Testis (tissue), 3 donors: Measurements from ENCODE around the gene LAMA3. TPM values are rescaled to one million over a fixed set of nuclear protein-coding genes. Genes with fewer than 3 reads are reported as not detected.

Source experiments
- DNase-seq: peaks from one replicate; pipeline ENCODE4 v3.0.0-alpha.2; 2019
- H3K27ac ChIP-seq, 2 donors: fragments of 200-600 bp; sonication (generic); one replicate each; pipeline ENCODE4 v1.5.1; 2019
- H3K27me3 ChIP-seq: fragments of 200-600 bp; sonication (generic); one replicate; pipeline ENCODE4 v1.5.1; 2019
- H3K36me3 ChIP-seq: fragments of 200-600 bp; sonication (generic); one replicate; pipeline ENCODE4 v1.5.1; 2017; ENCODE audit warnings: low read depth; ENCODE audit errors: missing control alignments
- H3K4me1 ChIP-seq: fragments of 200-600 bp; sonication (generic); one replicate; pipeline ENCODE4 v1.5.1; 2019
- H3K4me3 ChIP-seq, 2 donors: fragments of 200-600 bp; sonication (generic); one replicate each; pipeline ENCODE4 v1.5.1; 2017 to 2019
- H3K9me3 ChIP-seq: fragments of 200-600 bp; sonication (generic); one replicate; pipeline ENCODE4 v1.5.1; 2017
- CTCF ChIP-seq, 3 experiments: fragments of 450-650 bp in 2 of 3; fragments of 200-600 bp in 1 of 3; sonication (generic) in 1 of 3; IDR thresholded peaks; one replicate each; pipeline ENCODE4 v1.5.1; 2016 to 2019; ENCODE audit warnings: antibody characterized with exemption in 3 of 3, mild to moderate bottlenecking in 2 of 3, moderate library complexity in 1 of 3
- POLR2A ChIP-seq: fragments of 450-650 bp; IDR thresholded peaks from one replicate; pipeline ENCODE4 v1.6.1; 2017; ENCODE audit warnings: antibody characterized with exemption, mild to moderate bottlenecking, moderate library complexity
- WGBS, 2 donors: methylation state at CpG; one replicate each; pipeline ENCODE4 v1.1.5; 2018; 5-methylcytosine and 5-hydroxymethylcytosine counted together
- intact Hi-C: fragments of 100-400 bp; cut with DNase I; formaldehyde crosslinking; loops from one replicate; pipeline ENCODE4 v1.15.1; 2023; ENCODE audit warnings: low total_unique reads
- polyA plus RNA-seq: library from polyadenylated mRNA; stranded (reverse); fragments of 350-450 nt; fragmentation: Illumina TruSeq; extraction: RNeasy Lipid Tissue Mini Kit (QIAGEN cat#74804); gene quantifications from one replicate; pipeline ENCODE4 v1.2.3, GENCODE V29; 2014; ENCODE audit warnings: low read depth, low replicate concordance; ENCODE audit not compliant: insufficient read depth
- total RNA-seq, 2 donors: library from RNA; depleted of rRNA; stranded (reverse); fragments of >200 nt; gene quantifications; one replicate each; pipeline ENCODE4 v1.2.3, GENCODE V29; 2016

The LAMA3 gene
- total and polyA plus RNA-seq, 3 donors from 2014 or later: 11.9 to 22.1 (median 14.1) TPM

- Histone ChIP-seq H3K4me1 (peaks cover 44% of the 10 kb centered on the region), H3K27ac (peak overlapping the region; percentile 85 to 93), H3K9me3 (no peaks in the 10 kb centered on the region), H3K36me3 (no peaks in the 10 kb centered on the region), H3K4me3 (no peak overlapping the region), H3K27me3 (no peaks in the 10 kb centered on the region)
- 60 to 78% methylated on average over 13 of the region's 13 CpGs for WGBS, 2 donors
- TF ChIP-seq CTCF (IDR thresholded peaks at IDR 0.05): no peak
- no peak for TF ChIP-seq POLR2A
- peak; percentile 39 for DNase-seq
- intact Hi-C loops: loop anchor here (10.0 kb wide), 1 partner anchor 50 kb away; no protein-coding TSS in a partner anchor
Observed at GRCh38 chr18:23884681-23885375, 195.6 kb downstream of the LAMA3 start.

- intact Hi-C loops: loop anchor here (10.0 kb wide), 1 partner anchor 51 kb away; no protein-coding TSS in a partner anchor
- Histone ChIP-seq H3K4me1 (peaks cover 44% of the 10 kb centered on the region), H3K27me3 (no peaks in the 10 kb centered on the region), H3K9me3 (no peaks in the 10 kb centered on the region), H3K4me3 (no peak overlapping the region), H3K36me3 (no peaks in the 10 kb centered on the region), H3K27ac (peak overlapping the region in 1 of 2 donors; percentile 93)
- 46 to 52% methylated on average over 2 of the region's 2 CpGs for WGBS, 2 donors
- TF ChIP-seq POLR2A: no peak
- no peak for TF ChIP-seq CTCF (IDR thresholded peaks at IDR 0.05)
- DNase-seq: no peak
Observed at GRCh38 chr18:23885750-23886149, 196.5 kb downstream of the LAMA3 start.

- no peak for DNase-seq
- H3K9me3 ChIP-seq: no peaks in the 10 kb centered on the region
- WGBS, 2 donors: 58 to 64% methylated on average over 3 of the region's 3 CpGs
- TF ChIP-seq CTCF (IDR thresholded peaks at IDR 0.05) (no peak), POLR2A (no peak)
- no peak overlapping the region for H3K27ac ChIP-seq
- no peaks in the 10 kb centered on the region for H3K27me3 ChIP-seq
- H3K4me3 ChIP-seq: no peak overlapping the region
- H3K4me1 ChIP-seq: peaks cover 39% of the 10 kb centered on the region
- intact Hi-C loops: loop anchor here (10.0 kb wide), 1 partner anchor 52 kb away; no protein-coding TSS in a partner anchor
- H3K36me3 ChIP-seq: no peaks in the 10 kb centered on the region
Observed at GRCh38 chr18:23887035-23887434, 197.8 kb downstream of the LAMA3 start.

- no peak overlapping the region for H3K27ac ChIP-seq
- TF ChIP-seq CTCF (IDR thresholded peaks at IDR 0.05): no peak
- no peak for TF ChIP-seq POLR2A
- H3K9me3 ChIP-seq: no peaks in the 10 kb centered on the region
- H3K27me3 ChIP-seq: no peaks in the 10 kb centered on the region
- H3K36me3 ChIP-seq: no peaks in the 10 kb centered on the region
- 52 to 61% methylated on average over 2 of the region's 2 CpGs for WGBS, 2 donors
- H3K4me3 ChIP-seq: no peak overlapping the region
- intact Hi-C loops: loop anchor here (10.0 kb wide), 1 partner anchor 53 kb away; no protein-coding TSS in a partner anchor
- peaks cover 39% of the 10 kb centered on the region for H3K4me1 ChIP-seq
- peak; percentile 45 for DNase-seq
Observed at GRCh38 chr18:23887493-23887892, 198.2 kb downstream of the LAMA3 start.

GRCh38 chr18:23888881-23889280 is 199.6 kb downstream of the LAMA3 start:
- Histone ChIP-seq H3K27ac (no peak overlapping the region), H3K9me3 (no peaks in the 10 kb centered on the region), H3K4me3 (no peak overlapping the region), H3K27me3 (no peaks in the 10 kb centered on the region), H3K4me1 (peaks cover 26% of the 10 kb centered on the region), H3K36me3 (no peaks in the 10 kb centered on the region)
- TF ChIP-seq CTCF (IDR thresholded peaks at IDR 0.05) (no peak), POLR2A (no peak)
- intact Hi-C loops: loop anchor here (10.0 kb wide), 1 partner anchor 54 kb away; no protein-coding TSS in a partner anchor
- WGBS, 2 donors: 78 to 82% methylated on average over 1 of the region's 1 CpG
- DNase-seq: no peak
